CD4-positive, alpha-beta T cell treated with Interleukin-2 at 100 ng/mL for 4 hours (primary cell): Measurements from ENCODE around the gene PODN.

ENCODE experiments used
- DNase-seq: peaks from one replicate; pipeline ENCODE4 v3.0.0-alpha.2; 2020; ENCODE audit warnings: low spot score

Gene PODN, protein sequence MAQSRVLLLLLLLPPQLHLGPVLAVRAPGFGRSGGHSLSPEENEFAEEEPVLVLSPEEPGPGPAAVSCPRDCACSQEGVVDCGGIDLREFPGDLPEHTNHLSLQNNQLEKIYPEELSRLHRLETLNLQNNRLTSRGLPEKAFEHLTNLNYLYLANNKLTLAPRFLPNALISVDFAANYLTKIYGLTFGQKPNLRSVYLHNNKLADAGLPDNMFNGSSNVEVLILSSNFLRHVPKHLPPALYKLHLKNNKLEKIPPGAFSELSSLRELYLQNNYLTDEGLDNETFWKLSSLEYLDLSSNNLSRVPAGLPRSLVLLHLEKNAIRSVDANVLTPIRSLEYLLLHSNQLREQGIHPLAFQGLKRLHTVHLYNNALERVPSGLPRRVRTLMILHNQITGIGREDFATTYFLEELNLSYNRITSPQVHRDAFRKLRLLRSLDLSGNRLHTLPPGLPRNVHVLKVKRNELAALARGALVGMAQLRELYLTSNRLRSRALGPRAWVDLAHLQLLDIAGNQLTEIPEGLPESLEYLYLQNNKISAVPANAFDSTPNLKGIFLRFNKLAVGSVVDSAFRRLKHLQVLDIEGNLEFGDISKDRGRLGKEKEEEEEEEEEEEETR

GRCh38 chr1:53061859-53062707, at the start of gene PODN:
Gene PODN, plus strand, starts transcription at chr1:53062213. Its CDS starts 7,643 bp downstream, at chr1:53069856.
- no peak for DNase-seq

GRCh38 chr1:53014791-53015507, 47.1 kb upstream of the PODN start:
- DNase-seq = peak; percentile 91

DNA sequence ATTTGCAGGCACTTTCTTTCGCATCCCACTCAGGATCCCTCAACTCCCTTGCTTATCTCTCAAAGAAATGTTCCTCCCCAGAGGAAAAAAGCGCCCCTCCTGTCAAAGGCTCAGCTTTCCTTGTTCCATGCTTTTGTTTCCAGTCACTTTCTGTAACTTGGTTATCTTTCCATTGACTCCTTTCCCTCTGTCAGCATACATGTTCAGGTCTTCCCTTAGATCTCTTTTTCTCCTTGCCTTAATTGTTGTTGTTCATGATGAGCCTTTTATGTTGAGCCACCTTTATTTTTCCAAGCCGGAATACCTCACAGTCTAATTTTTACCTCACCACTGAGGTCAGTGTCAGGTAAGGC, 46.5 kb upstream of the PODN start:
- DNase-seq = no peak

DNA sequence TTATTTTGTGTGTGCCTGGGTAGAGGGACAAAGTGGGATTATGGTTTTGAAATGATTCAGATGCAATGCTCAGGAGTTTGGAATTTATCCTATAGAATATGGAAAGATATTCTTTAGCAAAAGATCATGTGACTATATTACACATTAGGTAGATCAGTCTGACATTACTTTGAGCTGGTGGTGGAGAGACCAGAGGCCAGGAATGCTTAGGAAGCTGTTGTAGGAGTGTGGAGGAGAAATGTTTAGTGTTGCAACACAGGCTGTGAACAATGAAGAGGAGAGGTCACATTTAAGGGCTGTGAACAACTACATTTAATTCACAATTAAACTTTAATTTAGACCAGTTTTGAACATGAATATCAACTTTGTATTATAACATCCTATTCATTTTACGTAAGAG, 45.3 kb upstream of the PODN start:
- no peak for DNase-seq

DNA sequence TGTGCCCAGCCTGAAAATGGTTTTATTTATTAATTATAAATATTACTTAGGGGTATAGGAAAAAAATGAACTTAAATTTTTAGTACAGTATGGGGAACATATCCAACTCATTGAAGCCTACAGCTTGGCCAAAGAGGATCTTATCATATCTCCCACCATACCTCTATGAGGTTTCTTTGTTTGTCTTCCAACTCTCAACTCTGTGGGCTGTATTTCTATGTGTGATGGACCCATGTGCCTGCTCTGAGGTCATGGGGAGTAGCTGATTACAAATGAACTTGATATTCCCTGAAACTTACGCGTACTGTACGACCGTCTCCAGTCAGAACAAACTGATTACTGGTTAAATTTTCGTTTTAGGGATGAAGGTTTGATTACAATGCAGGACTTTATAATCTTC, 41.4 kb upstream of the PODN start:
- DNase-seq = no peak

- DNase-seq = no peak
These were observed 39.8 kb upstream of the PODN start for GRCh38 chr1:53022179-53022578.

- DNase-seq = no peak
These were observed 38.5 kb upstream of the PODN start for GRCh38 chr1:53023546-53023945.

GRCh38 chr1:53024117-53024516, 37.9 kb upstream of the PODN start:
- DNase-seq = no peak

- no peak for DNase-seq
These were observed 36.8 kb upstream of the PODN start for GRCh38 chr1:53025034-53025768.

DNA sequence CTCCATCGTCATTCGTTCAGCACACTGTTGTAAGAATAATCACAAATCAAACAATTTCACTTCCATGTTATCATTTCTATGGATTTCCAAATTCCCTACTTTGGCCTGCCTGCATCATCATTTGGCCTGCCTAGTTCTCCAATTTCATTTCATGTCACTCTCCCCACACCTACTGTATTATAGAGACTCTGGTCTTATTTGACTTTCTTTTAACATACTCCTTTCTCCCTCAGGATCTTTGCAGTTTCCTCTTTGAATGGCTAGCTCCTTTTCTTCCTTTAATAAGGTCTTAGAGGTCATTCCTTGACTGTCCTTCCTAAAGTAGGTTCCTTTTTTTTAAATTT, 36.3 kb upstream of the PODN start:
- DNase-seq = no peak

GRCh38 chr1:53026254-53026653, 35.8 kb upstream of the PODN start:
- DNase-seq = no peak

DNA sequence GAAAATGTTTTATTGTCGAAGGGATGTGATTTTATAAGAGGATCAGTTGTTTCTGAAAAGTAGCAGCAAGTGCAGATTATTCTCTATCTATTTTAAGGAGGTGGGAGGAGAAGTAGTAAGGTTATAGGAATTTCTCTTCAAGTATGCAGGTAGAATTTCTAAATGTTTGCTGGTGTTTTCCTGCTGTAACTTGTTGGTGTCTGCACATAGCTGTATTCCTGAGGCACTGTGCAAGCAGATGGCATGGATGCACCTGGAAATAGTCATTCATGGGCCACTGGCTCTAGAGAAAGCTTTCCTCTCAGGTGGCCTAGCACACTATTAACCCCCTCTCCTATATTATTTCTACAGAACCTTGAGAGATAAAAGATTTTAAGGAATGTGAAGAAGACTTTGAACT, 30.3 kb upstream of the PODN start:
- DNase-seq = no peak

DNA sequence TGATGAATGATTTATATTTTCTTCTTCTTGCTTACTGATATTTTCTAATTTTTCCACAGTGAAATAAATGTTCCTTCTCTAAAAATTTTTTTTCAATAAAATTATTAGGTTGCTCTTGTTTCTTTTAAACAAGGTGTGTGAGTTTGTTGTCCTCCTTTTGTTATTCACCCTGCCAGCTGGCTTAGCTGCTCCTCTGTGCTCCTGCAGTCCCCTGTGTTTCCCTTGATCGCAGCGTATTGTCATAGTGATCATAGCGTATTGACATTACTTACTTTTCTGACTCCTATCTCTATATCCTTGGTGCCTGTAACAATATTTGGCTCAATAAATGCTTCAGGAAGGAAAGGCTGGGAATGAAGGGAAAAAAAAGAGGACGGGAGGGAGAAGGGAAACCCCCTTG, 24.9 kb upstream of the PODN start:
- DNase-seq = no peak

DNA sequence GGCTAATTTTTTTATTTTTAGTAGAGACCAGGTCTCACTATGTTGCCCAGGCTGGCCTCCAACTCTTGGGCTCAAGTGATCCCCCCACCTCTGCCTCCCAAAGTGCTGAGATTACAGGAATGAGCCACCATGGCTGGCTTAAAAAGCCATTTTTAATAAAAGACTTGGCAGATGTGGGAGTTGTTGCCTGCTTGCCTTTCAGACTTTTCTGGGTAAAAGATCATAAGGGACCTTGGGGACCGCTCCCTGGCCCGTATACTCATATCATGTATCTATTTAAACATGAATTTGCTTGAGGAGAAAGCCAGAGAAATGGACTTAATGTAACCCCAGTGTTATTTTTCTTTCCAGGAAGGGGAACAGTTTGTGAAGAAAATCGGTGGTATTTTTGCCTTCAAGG, 23.4 kb upstream of the PODN start:
- DNase-seq = no peak

GRCh38 chr1:53043271-53043670, 18.7 kb upstream of the PODN start:
- DNase-seq = no peak

GRCh38 chr1:53044926-53045325, 17.1 kb upstream of the PODN start:
- no peak for DNase-seq

GRCh38 chr1:53046930-53047329, 15.1 kb upstream of the PODN start:
- DNase-seq = no peak

DNA sequence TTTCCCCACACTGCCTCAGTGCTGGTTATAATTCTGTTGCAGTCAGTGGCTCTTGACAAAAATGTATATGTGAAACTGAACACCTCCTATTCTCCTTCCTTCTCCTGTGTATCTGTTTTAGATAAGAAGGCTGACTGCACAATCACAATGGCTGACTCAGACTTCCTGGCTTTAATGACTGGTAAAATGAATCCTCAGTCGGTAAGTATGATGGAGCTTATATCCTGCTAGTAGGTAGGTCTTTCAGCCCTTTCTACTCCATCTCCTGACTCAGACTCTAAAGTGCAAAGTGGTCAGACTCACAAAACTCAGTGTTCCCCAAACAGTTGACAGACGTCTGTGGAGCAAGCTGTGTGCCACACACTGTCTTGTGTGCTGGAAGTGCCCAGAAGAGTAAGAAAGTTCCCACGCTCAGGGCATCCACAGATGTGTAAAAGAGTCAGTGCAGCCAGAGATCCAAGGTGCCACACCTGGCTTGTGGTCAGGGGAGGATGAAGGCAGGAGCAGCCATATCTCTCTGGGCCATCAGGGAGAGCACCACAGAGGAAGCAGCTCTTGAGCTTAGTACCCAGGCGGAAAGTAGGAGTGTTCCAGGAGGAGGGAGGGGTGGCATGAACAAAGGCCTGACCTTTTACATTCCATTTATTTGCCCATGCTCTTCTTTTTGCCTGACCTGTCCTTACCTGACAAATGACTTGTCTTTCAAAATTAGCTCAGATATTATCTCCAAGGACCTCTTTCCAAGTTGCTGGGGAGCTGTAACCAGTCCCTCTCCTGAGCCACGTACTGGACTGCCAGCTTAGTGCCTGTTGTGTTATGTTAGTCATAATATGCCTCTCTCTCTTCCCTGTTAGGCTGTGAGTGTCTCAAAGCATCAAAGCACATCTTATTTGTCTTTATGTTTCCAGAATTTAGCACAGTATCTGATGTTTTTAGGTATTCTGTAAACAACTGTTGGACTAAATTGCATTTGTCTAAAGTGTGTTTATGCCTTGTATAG, 14.0 kb upstream of the PODN start:
- DNase-seq = no peak

GRCh38 chr1:53048960-53049573, 12.9 kb upstream of the PODN start:
- no peak for DNase-seq

- no peak for DNase-seq
These were observed 12.4 kb upstream of the PODN start for GRCh38 chr1:53049574-53049967.
